H9 (cell line): ENCODE data around the gene PHACTR2. TPM values are rescaled to one million over a fixed set of nuclear protein-coding genes. Genes with fewer than 3 reads are reported as not detected.

ENCODE experiments used
- DNase-seq: peaks from one replicate; pipeline ENCODE4 v3.0.0-alpha.2; 2017
- H2AFZ ChIP-seq: one replicate; pipeline ENCODE4 v1.6.1; 2013; ENCODE audit warnings: mild to moderate bottlenecking, low read length, control low read depth, moderate library complexity
- H2AK5ac ChIP-seq: 2 replicates; pipeline ENCODE4 v1.6.1; 2013; ENCODE audit warnings: low read length, control low read depth, mixed read lengths; ENCODE audit not compliant: insufficient read length
- H2BK120ac ChIP-seq: one replicate; pipeline ENCODE4 v1.6.1; 2013; ENCODE audit warnings: low read depth, mild to moderate bottlenecking, low read length, control low read depth, inconsistent platforms; ENCODE audit not compliant: poor library complexity, severe bottlenecking
- H2BK12ac ChIP-seq: 2 replicates; pipeline ENCODE4 v1.6.1; 2013; ENCODE audit warnings: low read length, control low read depth, mixed read lengths, low read depth; ENCODE audit not compliant: insufficient read length
- H2BK15ac ChIP-seq: 2 replicates; pipeline ENCODE4 v1.6.1; 2013; ENCODE audit warnings: low read depth, low read length, control low read depth
- H2BK20ac ChIP-seq: one replicate; pipeline ENCODE4 v1.6.1; 2013; ENCODE audit warnings: low read depth, mild to moderate bottlenecking, low read length, control low read depth, inconsistent platforms; ENCODE audit not compliant: poor library complexity, severe bottlenecking
- H2BK5ac ChIP-seq: 2 replicates; pipeline ENCODE4 v1.6.1; 2013; ENCODE audit warnings: low read length, control low read depth, mixed read lengths; ENCODE audit not compliant: insufficient read length
- H3K14ac ChIP-seq: 2 replicates; pipeline ENCODE4 v1.6.1; 2013; ENCODE audit warnings: low read length, control low read depth; ENCODE audit not compliant: insufficient read depth
- H3K18ac ChIP-seq: 2 replicates; pipeline ENCODE4 v1.6.1; 2013; ENCODE audit warnings: low read depth, mild to moderate bottlenecking, mixed read lengths, low read length, control low read depth; ENCODE audit not compliant: insufficient read length
- H3K23ac ChIP-seq: 2 replicates; pipeline ENCODE4 v1.6.1; 2013; ENCODE audit warnings: low read length, control low read depth, mixed read lengths, low read depth; ENCODE audit not compliant: insufficient read length
- H3K23me2 ChIP-seq: 2 replicates; pipeline ENCODE4 v1.6.1; 2013; ENCODE audit warnings: low read depth, mild to moderate bottlenecking, mixed read lengths, low read length, control low read depth; ENCODE audit not compliant: insufficient read length, poor library complexity, severe bottlenecking
- H3K27ac ChIP-seq: 2 replicates; pipeline ENCODE4 v1.5.1; 2013; ENCODE audit warnings: low read length, control low read depth, mixed read lengths, low read depth; ENCODE audit not compliant: insufficient read length
- H3K27me3 ChIP-seq: 2 replicates; pipeline ENCODE4 v1.6.1; 2013; ENCODE audit warnings: low read length, control low read depth, inconsistent platforms; ENCODE audit not compliant: insufficient read depth
- H3K4ac ChIP-seq: 2 replicates; pipeline ENCODE4 v1.6.1; 2013; ENCODE audit warnings: low read depth, mild to moderate bottlenecking, control low read depth, inconsistent platforms, low read length, moderate library complexity
- H3K4me1 ChIP-seq: 2 replicates; pipeline ENCODE4 v1.6.1; 2013; ENCODE audit warnings: low read length, control low read depth, inconsistent platforms; ENCODE audit not compliant: insufficient read depth
- H3K4me2 ChIP-seq: 2 replicates; pipeline ENCODE4 v1.6.1; 2013; ENCODE audit warnings: low read length, control low read depth, mixed read lengths; ENCODE audit not compliant: insufficient read length, insufficient read depth
- H3K56ac ChIP-seq: 2 replicates; pipeline ENCODE4 v1.6.1; 2013; ENCODE audit warnings: low read depth, mild to moderate bottlenecking, mixed read lengths, low read length, control low read depth; ENCODE audit not compliant: insufficient read length
- H3K79me1 ChIP-seq: 2 replicates; pipeline ENCODE4 v1.6.1; 2013; ENCODE audit warnings: low read depth, mild to moderate bottlenecking, moderate library complexity, low read length, control low read depth, inconsistent platforms; ENCODE audit not compliant: insufficient read depth, poor library complexity, severe bottlenecking
- H3K79me2 ChIP-seq: 2 replicates; pipeline ENCODE4 v1.6.1; 2013; ENCODE audit warnings: low read length, control low read depth, inconsistent platforms; ENCODE audit not compliant: insufficient read depth
- H3K9ac ChIP-seq: 2 replicates; pipeline ENCODE4 v1.6.1; 2013; ENCODE audit warnings: low read length, control low read depth, mixed read lengths; ENCODE audit not compliant: insufficient read length; ENCODE audit errors: extremely low read depth
- H3K9me3 ChIP-seq: one replicate; pipeline ENCODE4 v1.6.1; 2013; ENCODE audit warnings: low read depth, low read length, inconsistent platforms; ENCODE audit not compliant: control insufficient read depth
- H3T11ph ChIP-seq: one replicate; pipeline ENCODE4 v1.6.1; 2013; ENCODE audit warnings: mild to moderate bottlenecking, low read length, control low read depth, inconsistent platforms
- H4K20me1 ChIP-seq: one replicate; pipeline ENCODE4 v1.6.1; 2013; ENCODE audit not compliant: control insufficient read depth, insufficient read length, insufficient read depth
- H4K5ac ChIP-seq: 2 replicates; pipeline ENCODE4 v1.6.1; 2013; ENCODE audit warnings: low read depth, mild to moderate bottlenecking, mixed read lengths, low read length, control low read depth; ENCODE audit not compliant: insufficient read length
- H4K8ac ChIP-seq: replicated peaks from 2 replicates; pipeline ENCODE4 v1.6.1; 2013; ENCODE audit warnings: low read length, control low read depth, mixed read lengths, low read depth; ENCODE audit not compliant: insufficient read length
- H4K91ac ChIP-seq: 2 replicates; pipeline ENCODE4 v1.6.1; 2013; ENCODE audit warnings: low read depth, mild to moderate bottlenecking, moderate library complexity, mixed read lengths, low read length, control low read depth; ENCODE audit not compliant: insufficient read length
- H3K27ac Mint-ChIP-seq, 3 experiments: 2 replicates in 2 of 3; 3 replicates in 1 of 3; pipeline ENCODE4 v1.8.0; 2020 to 2021; ENCODE audit warnings: mixed read lengths in 3 of 3, mild to moderate bottlenecking in 1 of 3, moderate library complexity in 1 of 3
- H3K27me3 Mint-ChIP-seq: 2 replicates; pipeline ENCODE4 v1.8.0; 2021; ENCODE audit warnings: low read depth, mild to moderate bottlenecking, moderate library complexity, mixed read lengths
- H3K36me3 Mint-ChIP-seq, 3 experiments: 2 replicates in 2 of 3; 3 replicates in 1 of 3; pipeline ENCODE4 v1.8.0; 2020 to 2021; ENCODE audit warnings: low read depth in 3 of 3, mixed read lengths in 3 of 3; ENCODE audit not compliant: insufficient read depth in 1 of 3
- H3K4me1 Mint-ChIP-seq, 2 experiments: 2 replicates each; pipeline ENCODE4 v1.8.0; 2020; ENCODE audit warnings: mixed read lengths in 2 of 2
- H3K4me3 Mint-ChIP-seq, 2 experiments: 2 replicates in 1 of 2; 3 replicates in 1 of 2; pipeline ENCODE4 v1.8.0; 2020 to 2021; ENCODE audit warnings: mild to moderate bottlenecking in 2 of 2, mixed read lengths in 2 of 2, moderate library complexity in 1 of 2
- H3K9me3 Mint-ChIP-seq, 2 experiments: 2 replicates in 1 of 2; 3 replicates in 1 of 2; pipeline ENCODE4 v1.8.0; 2020; ENCODE audit warnings: mild to moderate bottlenecking in 2 of 2, mixed read lengths in 2 of 2, moderate library complexity in 1 of 2
- CTCF ChIP-seq: fragments of 200-600 bp; sonication (generic); conservative IDR thresholded peaks from 3 replicates; pipeline ENCODE4 v1.8.0; 2021; ENCODE audit warnings: antibody characterized with exemption, mild to moderate bottlenecking
- WGBS: extraction: QIAGEN DNeasy Blood & Tissue Kit; methylation state at CpG from one replicate; pipeline ENCODE4 v1.1.7; 2013; ENCODE audit warnings: missing lambda C conversion rate, low lambda C conversion rate, mixed read lengths; ENCODE audit not compliant: insufficient read length; ENCODE audit errors: extremely low coverage; 5-methylcytosine and 5-hydroxymethylcytosine counted together
- total RNA-seq: library from RNA; stranded (reverse); gene quantifications from 2 replicates; pipeline ENCODE4 v1.2.1, GENCODE V29; 2021

The PHACTR2 gene
- total RNA-seq, 1 experiment from 2014 or later = 131 TPM

- H4K20me1 ChIP-seq = no peaks in the 10 kb centered on the region
- no CpG with 5 or more reads among the region's 6 CpGs for WGBS
- H3K18ac ChIP-seq = no peak overlapping the region
- no peak overlapping the region for H2BK15ac ChIP-seq
- no peak for DNase-seq
- Mint-ChIP-seq H3K4me3 (no peak overlapping the region), H3K36me3 (peaks cover 10 to 22% (median 18%) of the 10 kb centered on the region in 3 experiments), H3K27ac (no peak overlapping the region; a peak in 1 of 7 replicates), H3K9me3 (no peaks in the 10 kb centered on the region), H3K27me3 (no peaks in the 10 kb centered on the region), H3K4me1 (peaks cover 10 to 14% of the 10 kb centered on the region in 2 experiments)
- H2BK20ac ChIP-seq = no peak overlapping the region
- H3K14ac ChIP-seq = no peak overlapping the region
- no peak overlapping the region for H2BK120ac ChIP-seq
- no peak overlapping the region for H3K4ac ChIP-seq
- TF ChIP-seq CTCF = no peak
- H4K8ac ChIP-seq = no peak overlapping the region
- no peaks in the 10 kb centered on the region for H3K27me3 ChIP-seq
- no peaks in the 10 kb centered on the region for H3K79me1 ChIP-seq
- H3K23ac ChIP-seq = no peak overlapping the region
- no peak overlapping the region for H3T11ph ChIP-seq
- no peak overlapping the region for H4K91ac ChIP-seq
- H2AK5ac ChIP-seq = no peak overlapping the region
- H3K79me2 ChIP-seq = peaks cover 9% of the 10 kb centered on the region; the same call in 1 of the 2 replicates
- no peaks in the 10 kb centered on the region for H3K9me3 ChIP-seq
- H2BK12ac ChIP-seq = no peak overlapping the region
- H3K27ac ChIP-seq = no peak overlapping the region
- H2AFZ ChIP-seq = no peak overlapping the region
- H3K4me1 ChIP-seq = no peaks in the 10 kb centered on the region
- H2BK5ac ChIP-seq = no peak overlapping the region
- no peak overlapping the region for H3K56ac ChIP-seq
- H3K9ac ChIP-seq = no peak overlapping the region
- no peak overlapping the region for H3K4me2 ChIP-seq
- peaks cover 4% of the 10 kb centered on the region for H3K23me2 ChIP-seq
- no peak overlapping the region for H4K5ac ChIP-seq
These were observed 163.0 kb downstream of the PHACTR2 start for GRCh38 chr6:143840595-143841265.
